NCI-H146 (cell line): ENCODE data around the gene PREB.

Experiments used
- DNase-seq: peaks from one replicate; lab custom pipeline; 2025; lab: John Stamatoyannopoulos, UW

PREB gene

GRCh38 chr2:27082773-27083409, 51.5 kb downstream of the PREB start:
- DNase-seq, result no peak

GRCh38 chr2:27081984-27082772, 52.3 kb downstream of the PREB start:
- no peak for DNase-seq
